Heart left ventricle (tissue), 16 donors: ENCODE data around the gene CFAP100. TPM values are rescaled to one million over a fixed set of nuclear protein-coding genes. Genes with fewer than 3 reads are reported as not detected.

Experiments
- ATAC-seq, 4 donors: fragments of 200-7000 bp; cut with Tn5 transposase; one replicate each; pipeline ENCODE4 v1.9.1; 2020 to 2022; ENCODE audit warnings: moderate library complexity in 4 of 4, mild to moderate bottlenecking in 3 of 4, moderate number of reproducible peaks in 1 of 4
- DNase-seq, 5 donors: peaks; one replicate each; pipeline ENCODE4 v3.0.0-alpha.2; 2020
- H3K27ac ChIP-seq, 12 donors: fragments of 200-600 bp; sonication (generic) in 4 of 12; one replicate each; pipeline versions ENCODE4 v1.5.0 to v1.8.0; 2016 to 2022; ENCODE audit warnings: mild to moderate bottlenecking in 2 of 12
- H3K27me3 ChIP-seq, 9 donors: fragments of 200-600 bp; sonication (generic) in 2 of 9; one replicate each; pipeline versions ENCODE4 v1.5.1 to v1.8.0; 2016 to 2022; ENCODE audit warnings: mild to moderate bottlenecking in 3 of 9
- H3K36me3 ChIP-seq, 9 donors: fragments of 200-600 bp; sonication (generic) in 2 of 9; one replicate each; pipeline versions ENCODE4 v1.5.0 to v1.8.0; 2018 to 2022; ENCODE audit warnings: mild to moderate bottlenecking in 2 of 9
- H3K4me1 ChIP-seq, 12 donors: fragments of 200-600 bp; sonication (generic) in 4 of 12; one replicate each; pipeline versions ENCODE4 v1.5.0 to v1.8.0; 2016 to 2022; ENCODE audit warnings: mild to moderate bottlenecking in 3 of 12
- H3K4me3 ChIP-seq, 12 donors: fragments of 200-600 bp; sonication (generic) in 4 of 12; one replicate each; pipeline versions ENCODE4 v1.5.0 to v1.8.0; 2017 to 2022; ENCODE audit warnings: mild to moderate bottlenecking in 9 of 12, moderate library complexity in 4 of 12
- H3K9me3 ChIP-seq, 12 donors: fragments of 200-600 bp; sonication (generic) in 4 of 12; one replicate each; pipeline versions ENCODE4 v1.5.0 to v1.8.0; 2016 to 2022; ENCODE audit warnings: mild to moderate bottlenecking in 1 of 12
- CTCF ChIP-seq, 12 donors: fragments of 200-600 bp; sonication (generic) in 4 of 12; IDR thresholded peaks; one replicate each; pipeline versions ENCODE4 v1.5.0 to v1.8.0; 2018 to 2022; ENCODE audit warnings: antibody characterized with exemption in 12 of 12, mild to moderate bottlenecking in 5 of 12
- POLR2A ChIP-seq, 2 donors: fragments of 450-650 bp; IDR thresholded peaks; one replicate each; pipeline ENCODE4 v1.6.1; 2017; ENCODE audit warnings: antibody characterized with exemption in 2 of 2, mild to moderate bottlenecking in 2 of 2, moderate library complexity in 2 of 2
- WGBS, 4 donors: extraction: QIAGEN DNeasy Blood & Tissue Kit in 2 of 4; methylation state at CpG; one replicate each; pipeline versions ENCODE4 v1.1.5 to v1.1.7; 2013 to 2018; 5-methylcytosine and 5-hydroxymethylcytosine counted together
- intact Hi-C, 10 donors: fragments of 100-400 bp; cut with DNase I; formaldehyde crosslinking; loops; one replicate each; pipeline versions ENCODE4 v1.11.1 to v1.14.2; 2022
- polyA plus RNA-seq, 2 donors: library from polyadenylated mRNA; stranded (reverse); fragments of 200-250 nt; gene quantifications; one replicate each; pipeline ENCODE4 v1.2.3, GENCODE V29; 2013
- total RNA-seq, 9 donors: library from RNA; depleted of rRNA in 2 of 9; stranded (reverse); fragments of >200 nt in 2 of 9; fragmentation: NEBNext Ultra II Directional in 3 of 9; extraction: Animal tissue kit (Norgen Biotek cat#: 25700) in 3 of 9; gene quantifications; one replicate each; pipeline versions ENCODE4 v1.1.0 to v1.2.4, GENCODE V29; 2016 to 2023
- donor health status: ischemic (EF 13 %, LVEDD 7.1; RV severe dilation, severe dysfunction).
- donor health status: healthy with polysubstance abuse.
- donor health status: DM: no; HTN: yes; CAD: no.
- donor health status: DM: no; HTN: no; CAD: no.
- donor health status: ischemic (EF 25% LVEDD 6.9; RV normal size, moderate dysfunction).
- donor health status: ischemic (EF 25% LVEDD 5.7; RV mildly dilated, moderate dysfunction).
- donor health status: healthy.
- donor health status: DM: yes; HTN: yes; CAD: no.
- donor health status: ischemic (EF 35%, LVEDD 5.7; RV mildly dilated, moderate dysfunction).
- donor health status: nonischemic (EF 11% LVEDD 7.7; RV severe dilation, severe dysfunction).
- donor health status: DM: yes; HTN: yes; CAD: no.
- donor health status: PGD.
- donor health status: ischemic (EF 29% LVEDD 5.4; RV normal size, mild dysfunction).
- donor health status: nonischemic (EF 23%, LVEDD 6.1; RV moderate dilation, normal function).

Gene CFAP100
- total and polyA plus RNA-seq, 11 donors, result not detected

- TF ChIP-seq CTCF (IDR thresholded peaks at IDR 0.05), result no peak
- TF ChIP-seq POLR2A (IDR thresholded peaks at IDR 0.05), result no peak
- 78 to 86% (median 83%) methylated on average over 11 of the region's 11 CpGs for WGBS, 4 donors
- intact Hi-C loops, result no loop called here
- peaks cover 0 to 11% (median 0%) of the 10 kb centered on the region in 12 donors for H3K4me1 ChIP-seq
- no peak overlapping the region for H3K27ac ChIP-seq
- H3K27me3 ChIP-seq, result no peaks in the 10 kb centered on the region
- DNase-seq, result peak in 1 of 5 donors; percentile 7
- no peak overlapping the region for H3K4me3 ChIP-seq
- no peak for ATAC-seq
- H3K9me3 ChIP-seq, result no peaks in the 10 kb centered on the region
- peaks cover 0 to 76% (median 62%) of the 10 kb centered on the region in 9 donors for H3K36me3 ChIP-seq
Observed at GRCh38 chr3:126449621-126450051, 54.9 kb downstream of the CFAP100 start.

- DNase-seq (no peak), ATAC-seq (no peak)
- TF ChIP-seq CTCF (IDR thresholded peaks at IDR 0.05) (no peak), POLR2A (IDR thresholded peaks at IDR 0.05) (no peak)
- Histone ChIP-seq H3K27me3 (no peaks in the 10 kb centered on the region), H3K4me1 (peaks cover 0 to 11% (median 0%) of the 10 kb centered on the region in 12 donors), H3K9me3 (no peaks in the 10 kb centered on the region), H3K27ac (no peak overlapping the region), H3K4me3 (no peak overlapping the region), H3K36me3 (peaks cover 0 to 74% (median 68%) of the 10 kb centered on the region in 9 donors)
- intact Hi-C loops, result no loop called here
- WGBS, 4 donors, result 77 to 83% (median 80%) methylated on average over 8 to 9 of the region's 9 CpGs
Observed at GRCh38 chr3:126450219-126450618, 55.5 kb downstream of the CFAP100 start.

GRCh38 chr3:126450744-126451143 is 56.0 kb downstream of the CFAP100 start:
- TF ChIP-seq CTCF (IDR thresholded peaks at IDR 0.05) (no peak), POLR2A (IDR thresholded peaks at IDR 0.05) (no peak)
- Histone ChIP-seq H3K4me3 (no peak overlapping the region), H3K4me1 (peaks cover 0 to 8% (median 0%) of the 10 kb centered on the region in 12 donors), H3K9me3 (no peaks in the 10 kb centered on the region), H3K27me3 (no peaks in the 10 kb centered on the region), H3K27ac (no peak overlapping the region), H3K36me3 (peaks cover 0 to 78% (median 72%) of the 10 kb centered on the region in 9 donors)
- ATAC-seq, result peak in 1 of 4 donors; percentile 31
- intact Hi-C loops, result no loop called here
- 92 to 95% (median 93%) methylated on average over 3 of the region's 3 CpGs for WGBS, 4 donors
- no peak for DNase-seq

- no peaks in the 10 kb centered on the region for H3K27me3 ChIP-seq
- intact Hi-C loops, result no loop called here
- no peak overlapping the region for H3K27ac ChIP-seq
- TF ChIP-seq POLR2A (IDR thresholded peaks at IDR 0.05) (no peak), CTCF (IDR thresholded peaks at IDR 0.05) (no peak)
- no peak overlapping the region for H3K4me3 ChIP-seq
- DNase-seq (peak in 1 of 5 donors; percentile 14), ATAC-seq (peak in 3 of 4 donors; percentile 17 to 49 (median 38))
- WGBS, 4 donors, result 81 to 89% (median 84%) methylated on average over 12 of the region's 12 CpGs
- peaks cover 0 to 85% (median 77%) of the 10 kb centered on the region in 9 donors for H3K36me3 ChIP-seq
- no peaks in the 10 kb centered on the region for H3K9me3 ChIP-seq
- peaks cover 0 to 14% (median under 1%) of the 10 kb centered on the region in 12 donors for H3K4me1 ChIP-seq
Observed at GRCh38 chr3:126451511-126451910, 56.8 kb downstream of the CFAP100 start.
